GM18873 (cell line): ENCODE measurements around the gene VHLL.

ENCODE experiments used
- ATAC-seq: cut with Tn5 transposase; IDR thresholded peaks from one replicate; pipeline ENCODE4 v1.9.1; 2021; ENCODE audit warnings: mild to moderate bottlenecking, moderate library complexity, moderate number of reproducible peaks; ENCODE audit not compliant: unreplicated experiment, low FRiP score

VHLL gene

DNA sequence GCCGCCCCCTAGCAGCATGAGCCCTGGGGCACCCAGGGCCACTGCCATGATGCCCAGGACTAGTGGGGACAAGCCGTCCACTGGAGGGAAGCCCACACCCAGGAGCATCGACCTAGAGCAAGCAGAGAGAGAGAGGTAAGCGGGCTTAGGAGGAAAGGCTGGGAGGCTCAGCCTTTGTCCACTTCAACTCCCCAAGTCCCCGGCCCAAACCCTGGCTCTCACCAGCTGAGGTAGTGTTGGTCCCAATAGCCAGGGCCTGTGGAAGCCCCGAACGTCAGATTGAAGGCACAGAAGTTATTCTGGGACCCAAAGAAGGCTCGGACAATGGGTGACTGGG, 6.0 kb downstream of the VHLL start:
- no peak for ATAC-seq

DNA sequence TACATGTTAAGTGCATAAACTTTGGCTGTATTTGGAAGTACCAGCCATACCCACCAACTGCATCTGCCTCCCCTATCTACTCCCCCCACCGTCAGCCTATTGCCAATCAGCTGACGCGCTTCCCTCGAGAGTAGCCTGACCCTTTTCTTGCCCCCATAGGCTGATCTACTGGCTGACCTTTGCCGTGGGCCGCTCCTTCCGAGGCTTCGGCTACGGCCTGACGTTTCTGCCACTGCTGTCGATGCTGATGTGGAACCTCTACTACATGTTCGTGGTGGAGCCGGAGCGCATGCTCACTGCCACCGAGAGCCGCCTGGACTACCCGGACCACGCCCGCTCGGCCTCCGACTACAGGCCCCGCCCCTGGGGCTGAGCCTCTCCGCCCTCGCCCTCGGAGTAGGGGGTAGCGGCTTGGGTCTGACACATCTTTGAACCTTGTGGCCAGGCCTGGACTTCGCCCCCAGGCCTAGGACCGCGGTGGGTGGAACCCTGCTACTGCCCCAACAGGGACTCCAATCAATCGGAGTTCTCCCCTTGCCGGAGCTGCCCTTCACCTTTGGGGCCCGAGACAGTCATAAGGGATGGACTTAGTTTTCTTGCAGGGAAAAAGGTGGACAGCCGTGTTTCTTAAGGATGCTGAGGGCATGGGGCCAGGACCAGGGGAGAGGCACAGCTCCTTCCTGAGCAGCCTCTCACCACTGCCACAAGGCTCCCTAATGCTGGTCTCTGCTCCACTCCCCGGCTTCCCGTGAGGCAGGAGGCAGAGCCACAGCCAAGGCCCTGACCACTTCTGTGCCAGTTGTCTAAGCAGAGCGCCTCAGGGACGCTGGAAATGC, 7.7 kb downstream of the VHLL start:
- ATAC-seq = no peak

DNA sequence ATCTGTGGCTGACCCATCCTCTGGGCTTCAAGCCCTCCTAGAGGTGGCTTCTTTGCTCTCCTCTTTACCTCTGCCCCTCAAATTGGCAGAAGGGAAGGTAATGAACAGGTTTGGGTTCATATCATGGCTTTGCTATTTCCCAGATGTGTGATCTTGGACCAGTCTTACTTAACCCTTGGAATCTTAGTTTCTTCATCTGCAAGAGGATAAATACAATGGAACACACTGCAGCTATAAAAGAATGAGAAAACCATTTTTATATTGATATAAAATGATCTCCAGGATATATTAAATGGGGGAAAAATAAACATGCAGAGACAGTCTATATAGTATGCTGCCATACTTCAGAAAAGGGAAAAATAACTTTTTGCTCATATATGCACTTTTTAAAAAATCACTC, 9.2 kb downstream of the VHLL start:
- no peak for ATAC-seq

DNA sequence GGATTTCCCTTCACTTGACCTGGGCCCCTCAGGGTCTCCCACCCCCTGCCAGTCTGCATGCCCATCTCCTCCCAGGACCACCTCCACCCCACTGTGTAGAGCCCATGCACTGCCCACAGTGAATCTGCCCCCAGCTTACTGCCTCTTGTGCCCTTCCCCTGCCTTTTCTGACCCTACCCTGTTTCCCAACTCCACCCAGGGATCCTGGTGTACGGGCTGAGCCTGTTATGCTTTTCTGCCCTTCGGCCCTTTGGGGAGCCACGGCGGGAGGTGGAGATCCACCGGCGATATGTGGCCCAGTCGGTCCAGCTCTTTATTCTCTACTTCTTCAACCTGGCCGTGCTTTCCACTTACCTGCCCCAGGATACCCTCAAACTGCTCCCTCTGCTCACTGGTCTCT, 13.0 kb downstream of the VHLL start:
- ATAC-seq = no peak

DNA sequence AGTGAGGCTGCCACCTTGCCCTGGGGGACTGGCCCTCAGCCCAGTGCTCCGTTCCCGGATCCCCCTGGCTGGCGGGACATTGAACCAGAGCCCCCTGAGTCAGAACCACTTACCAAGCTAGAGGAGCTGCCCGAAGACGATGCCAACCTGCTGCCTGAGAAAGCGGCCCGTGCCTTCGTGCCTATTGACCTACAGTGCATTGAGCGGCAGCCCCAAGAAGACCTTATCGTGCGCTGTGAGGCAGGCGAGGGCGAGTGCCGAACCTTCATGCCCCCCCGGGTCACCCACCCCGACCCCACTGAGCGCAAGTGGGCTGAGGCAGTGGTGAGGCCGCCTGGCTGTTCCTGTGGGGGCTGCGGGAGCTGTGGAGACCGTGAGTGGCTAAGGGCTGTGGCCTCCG, 13.7 kb downstream of the VHLL start:
- ATAC-seq = no peak

DNA sequence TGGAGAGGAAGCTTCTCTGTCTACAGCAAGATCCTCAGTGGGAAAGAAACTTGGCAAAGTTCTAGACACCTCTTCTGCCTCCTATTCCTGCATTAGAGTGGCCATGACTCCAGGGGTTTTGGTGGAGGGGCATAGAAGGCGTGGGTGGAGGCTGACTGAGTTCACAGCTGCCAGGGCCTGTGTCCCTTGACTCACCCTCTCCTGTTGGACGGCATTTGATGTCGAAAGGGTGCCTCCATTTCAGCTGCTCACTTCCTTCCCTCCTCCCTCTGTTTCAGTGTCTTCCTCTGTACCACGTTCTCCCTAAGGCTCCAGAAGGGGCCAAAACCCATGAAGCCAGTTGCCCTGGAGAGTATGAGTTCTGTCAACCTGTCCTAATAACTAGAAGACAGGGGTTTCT, 14.3 kb downstream of the VHLL start:
- no peak for ATAC-seq

DNA sequence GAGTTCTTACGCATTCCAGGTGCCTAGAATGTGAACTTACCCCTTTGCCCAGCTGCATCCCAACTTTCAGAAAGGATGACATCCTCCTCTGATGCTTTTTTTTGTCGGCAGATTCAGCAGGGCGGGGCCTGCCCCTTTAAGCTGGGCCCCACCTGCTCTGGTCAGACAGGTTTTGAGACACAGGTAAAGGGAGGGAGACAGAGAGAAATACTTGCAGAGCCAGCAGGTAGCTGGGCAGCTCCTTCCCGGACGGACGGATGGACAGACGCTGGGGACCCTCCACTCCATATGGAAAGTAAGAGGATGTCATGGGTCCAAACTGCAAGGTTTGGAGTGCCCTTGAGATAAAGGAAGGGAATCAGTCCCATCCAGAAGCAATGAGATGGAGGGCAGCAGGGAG, 15.0 kb downstream of the VHLL start, which contains the start of gene TMEM79:
TSS of gene TMEM79 (plus strand) at position 214 of the 400 bp plus-strand sequence. CDS start 902 bp downstream, outside the sequence.
- no peak for ATAC-seq

DNA sequence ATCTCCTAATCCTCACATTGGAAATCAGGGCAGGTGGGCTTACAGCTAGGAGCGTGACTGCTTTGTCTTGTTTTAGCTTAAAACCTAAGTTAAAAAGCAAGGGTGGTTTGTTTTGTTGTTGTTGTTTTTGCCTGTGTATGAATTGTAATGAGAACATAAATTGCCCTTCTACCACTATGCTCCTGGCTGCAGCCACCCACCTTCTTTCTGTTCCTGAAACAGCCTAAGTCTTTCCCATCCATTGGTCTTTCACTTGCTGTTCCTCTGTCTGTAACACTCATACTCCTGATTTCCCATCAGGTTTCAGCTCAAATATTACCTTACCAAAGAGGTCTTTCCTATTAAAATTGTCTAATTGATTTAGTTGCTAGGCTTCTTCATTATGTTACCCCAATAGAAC, 15.6 kb downstream of the VHLL start:
- ATAC-seq = no peak

DNA sequence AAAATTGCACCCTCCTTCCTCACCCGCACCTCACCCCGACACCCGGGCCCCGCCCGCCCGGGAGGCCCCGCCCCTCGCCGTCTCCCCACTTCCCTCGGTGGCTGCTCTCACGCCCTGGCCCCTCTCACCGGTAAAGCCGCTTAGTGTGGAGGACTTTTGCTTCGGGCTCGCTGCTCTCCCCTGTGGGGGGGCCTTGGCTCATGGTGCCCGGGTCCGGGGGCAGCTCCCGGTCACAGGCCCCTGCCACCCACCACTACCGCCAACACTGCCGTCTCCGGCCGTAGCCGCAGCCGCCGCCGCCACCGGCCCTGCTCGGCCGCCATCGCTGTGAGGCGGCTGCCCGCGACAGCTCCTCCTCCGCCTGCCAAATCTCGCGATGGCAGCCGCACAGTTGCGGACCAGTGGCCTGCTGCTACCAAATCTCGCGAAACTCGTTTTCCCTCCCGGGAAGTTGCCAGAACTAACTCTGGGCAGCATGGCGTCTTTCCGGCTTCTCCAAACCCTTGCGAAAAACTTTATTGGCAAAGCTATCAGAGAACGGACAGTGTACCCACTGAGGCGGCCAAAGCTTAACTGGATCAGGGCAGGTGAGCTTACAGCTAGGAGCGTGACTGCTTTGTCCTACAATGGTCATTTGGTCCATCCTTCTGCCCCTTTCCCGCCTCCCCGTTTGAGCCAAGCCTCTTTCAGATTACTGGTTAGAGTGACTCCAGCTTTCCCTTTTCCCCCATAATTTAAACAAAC, 16.5 kb downstream of the VHLL start, which contains the start of gene SMG5:
TSS of gene SMG5 (minus strand) at position 347 of the 744 bp plus-strand sequence. CDS start at position 202, 145 bp downstream.
- peak; percentile 78 for ATAC-seq

DNA sequence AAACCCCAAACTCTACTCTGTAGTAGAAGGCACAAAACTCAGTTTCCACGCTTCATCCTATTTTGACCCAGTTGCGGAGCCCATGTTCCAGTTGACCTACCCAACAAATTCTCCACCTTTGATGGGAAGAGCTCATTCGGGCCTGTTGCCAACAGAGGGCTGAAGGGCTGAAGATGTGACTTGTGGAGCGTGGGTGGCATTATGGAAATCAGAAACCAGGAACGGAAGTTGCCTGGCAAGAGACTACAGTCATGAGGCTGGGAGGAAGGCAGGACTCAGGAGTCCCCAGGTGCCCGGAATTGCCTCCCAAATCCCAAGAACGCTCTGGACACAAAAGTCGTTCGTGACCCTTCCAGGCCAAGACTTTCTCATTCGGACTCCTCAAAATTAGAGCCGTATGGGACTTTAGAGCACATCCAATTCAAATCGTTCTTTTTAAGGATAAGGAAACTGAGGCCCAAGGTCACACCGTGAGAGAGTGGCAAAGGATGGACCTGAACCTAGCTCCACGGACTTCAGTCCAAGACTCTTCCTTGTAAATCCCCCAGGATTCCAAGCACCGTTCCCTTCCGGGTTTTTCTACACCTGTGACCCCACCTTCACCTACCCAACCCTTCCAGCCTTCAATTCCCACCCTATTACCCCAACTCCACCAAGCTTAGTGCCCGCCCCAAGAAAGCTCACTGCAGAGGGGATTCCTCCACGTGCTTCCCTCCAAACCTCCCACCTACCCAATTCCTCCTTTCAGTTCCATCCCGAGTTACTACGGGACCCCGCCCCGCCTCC, 17.2 kb downstream of the VHLL start:
- no peak for ATAC-seq

DNA sequence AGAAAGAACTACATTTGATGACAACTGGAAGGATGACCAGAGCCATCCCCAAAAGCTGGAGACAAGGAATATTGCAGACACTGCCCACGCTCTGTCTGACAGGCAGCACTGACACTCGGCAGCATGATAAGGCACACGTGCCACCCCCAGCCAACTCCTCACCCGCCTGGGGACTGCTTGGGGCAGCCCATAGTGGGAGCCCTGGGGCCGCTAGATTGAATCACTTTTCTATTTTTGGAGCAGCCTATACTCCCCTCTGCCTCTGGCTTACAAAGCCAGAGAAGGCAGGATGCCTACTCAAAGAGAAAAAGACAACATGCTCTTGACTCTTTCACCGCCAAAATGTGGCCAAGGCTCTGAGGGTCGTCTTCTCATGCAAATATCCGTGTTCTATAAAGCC, 17.8 kb downstream of the VHLL start:
- no peak for ATAC-seq

DNA sequence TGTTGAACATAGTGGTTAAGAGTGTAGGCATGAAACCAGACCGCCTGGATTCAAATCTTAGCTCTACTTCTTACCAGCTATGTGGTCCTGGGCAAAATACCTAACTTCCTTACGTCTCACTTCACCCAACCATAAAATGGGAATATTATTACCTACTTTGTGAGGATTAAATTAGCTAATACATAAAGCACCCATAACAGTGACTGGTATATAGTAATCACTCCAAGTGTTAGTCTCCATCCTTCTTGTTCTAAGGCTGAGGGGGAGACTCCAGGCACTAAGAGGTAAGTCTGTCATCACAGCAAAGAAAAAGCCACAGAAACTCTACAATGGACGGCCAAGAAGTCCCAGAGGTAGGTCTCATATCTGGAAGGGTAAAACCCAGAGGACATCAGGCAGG, 19.3 kb downstream of the VHLL start:
- no peak for ATAC-seq

DNA sequence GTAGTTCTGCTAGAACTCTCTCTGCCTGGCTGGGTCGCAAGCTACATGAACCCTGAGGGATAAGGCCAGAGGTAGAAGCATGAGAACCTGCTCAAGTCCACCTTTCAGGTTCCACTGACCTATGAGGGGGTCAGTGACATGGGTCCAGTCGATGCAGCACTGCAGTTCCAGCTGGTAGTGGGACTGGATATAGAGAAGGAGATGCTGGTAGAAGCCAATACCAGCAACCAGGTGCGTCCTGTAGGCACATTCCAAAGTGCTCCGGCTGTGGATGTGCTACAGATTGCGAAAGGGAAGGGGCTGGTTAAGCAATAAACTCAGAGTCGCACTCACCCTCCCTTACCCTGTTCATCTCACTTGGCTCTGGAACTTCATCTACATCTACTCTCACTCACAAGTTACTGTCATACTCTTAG, 22.1 kb downstream of the VHLL start:
- ATAC-seq = no peak

DNA sequence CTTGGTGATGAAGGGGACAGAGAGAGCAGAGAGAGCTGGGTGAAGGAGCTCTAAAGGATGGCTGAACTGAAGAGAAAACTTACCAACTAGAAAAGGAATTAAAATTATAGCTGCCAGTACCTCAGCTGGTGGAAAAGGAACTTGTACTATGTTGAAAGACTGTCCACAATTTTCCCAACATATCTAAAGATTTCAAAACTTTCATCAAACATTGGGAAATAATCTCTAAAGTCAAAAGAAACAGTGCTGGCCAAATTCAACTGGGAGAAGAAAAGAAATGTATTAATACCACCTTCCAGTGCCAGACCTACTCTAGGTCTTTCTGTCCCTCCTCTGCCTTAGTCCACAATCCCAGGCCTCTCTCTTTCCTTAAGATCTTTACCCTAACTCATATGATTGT, 22.6 kb downstream of the VHLL start:
- no peak for ATAC-seq

DNA sequence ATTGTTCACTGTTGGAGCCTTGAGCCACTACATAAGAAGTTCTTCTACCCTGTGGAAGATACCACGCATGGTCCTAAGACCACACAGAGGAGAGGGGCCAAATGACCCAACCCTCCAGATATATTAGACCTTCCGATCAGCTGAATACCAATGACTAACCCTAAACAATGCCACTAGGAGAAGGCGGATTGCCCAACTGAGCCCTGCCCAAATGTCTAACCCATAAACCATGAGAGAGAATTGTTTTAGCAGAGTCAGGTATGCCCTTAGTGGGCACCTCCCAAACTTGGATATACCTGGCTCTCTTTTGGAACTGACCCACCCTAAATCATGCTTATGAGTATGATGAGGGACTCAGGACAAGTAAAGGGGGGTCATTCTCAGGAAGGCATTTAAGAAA, 28.8 kb downstream of the VHLL start:
- no peak for ATAC-seq

DNA sequence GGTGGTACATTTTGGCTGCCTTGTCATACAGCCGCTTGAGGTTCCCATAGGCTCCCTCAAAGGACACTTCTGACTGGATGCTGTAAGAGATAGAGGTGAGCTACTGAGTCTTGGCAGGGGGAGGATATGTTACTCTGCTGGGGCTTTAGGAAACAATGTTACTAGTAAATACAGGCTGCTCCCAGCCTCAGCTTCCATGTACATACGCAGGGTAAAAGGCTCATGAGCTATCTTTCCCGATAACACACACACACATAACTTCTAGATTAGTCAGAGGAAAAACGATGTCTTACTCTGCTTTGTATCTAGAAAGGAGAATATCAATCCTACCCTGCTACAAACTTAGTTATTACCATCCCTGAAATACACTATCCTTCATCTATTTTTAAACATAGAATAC, 30.8 kb downstream of the VHLL start:
- ATAC-seq = no peak

DNA sequence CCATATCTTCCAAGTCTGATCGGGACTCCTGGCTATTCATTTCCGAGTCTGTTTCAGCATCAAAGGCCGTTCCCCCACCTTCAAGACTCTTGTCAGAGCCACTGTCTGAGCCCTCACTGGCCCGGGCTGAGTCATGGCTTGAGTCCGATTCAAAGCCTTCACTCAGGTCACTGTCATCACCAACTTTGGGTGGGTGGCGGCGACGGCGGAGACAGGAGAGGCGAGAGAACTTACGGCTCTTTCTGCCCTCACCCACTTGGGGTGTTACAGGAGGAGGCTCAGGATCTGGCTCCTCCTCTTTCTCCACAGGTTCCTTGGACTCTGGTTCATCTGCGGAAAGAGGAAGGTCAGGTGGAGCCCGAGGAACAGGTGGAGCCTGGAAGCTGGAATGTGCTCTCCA, 33.1 kb downstream of the VHLL start:
- no peak for ATAC-seq

DNA sequence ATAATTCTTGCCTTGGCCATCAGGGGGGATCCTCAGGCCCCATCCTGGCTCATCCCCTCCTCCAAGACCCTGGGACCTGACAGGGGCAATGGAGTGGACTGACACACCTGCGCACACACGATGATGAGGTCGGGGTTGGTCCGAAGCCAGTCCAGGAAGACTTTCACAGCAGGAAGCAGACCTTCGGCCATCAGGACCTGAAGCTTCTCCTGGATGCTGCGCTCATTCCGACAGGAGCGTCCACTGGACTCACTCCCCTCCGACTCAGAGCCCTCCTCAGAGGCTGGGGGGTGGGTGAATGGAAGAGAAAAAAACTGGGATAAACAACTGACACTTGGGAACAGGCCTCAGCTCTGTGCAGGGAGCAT, 35.8 kb downstream of the VHLL start:
- ATAC-seq = no peak

DNA sequence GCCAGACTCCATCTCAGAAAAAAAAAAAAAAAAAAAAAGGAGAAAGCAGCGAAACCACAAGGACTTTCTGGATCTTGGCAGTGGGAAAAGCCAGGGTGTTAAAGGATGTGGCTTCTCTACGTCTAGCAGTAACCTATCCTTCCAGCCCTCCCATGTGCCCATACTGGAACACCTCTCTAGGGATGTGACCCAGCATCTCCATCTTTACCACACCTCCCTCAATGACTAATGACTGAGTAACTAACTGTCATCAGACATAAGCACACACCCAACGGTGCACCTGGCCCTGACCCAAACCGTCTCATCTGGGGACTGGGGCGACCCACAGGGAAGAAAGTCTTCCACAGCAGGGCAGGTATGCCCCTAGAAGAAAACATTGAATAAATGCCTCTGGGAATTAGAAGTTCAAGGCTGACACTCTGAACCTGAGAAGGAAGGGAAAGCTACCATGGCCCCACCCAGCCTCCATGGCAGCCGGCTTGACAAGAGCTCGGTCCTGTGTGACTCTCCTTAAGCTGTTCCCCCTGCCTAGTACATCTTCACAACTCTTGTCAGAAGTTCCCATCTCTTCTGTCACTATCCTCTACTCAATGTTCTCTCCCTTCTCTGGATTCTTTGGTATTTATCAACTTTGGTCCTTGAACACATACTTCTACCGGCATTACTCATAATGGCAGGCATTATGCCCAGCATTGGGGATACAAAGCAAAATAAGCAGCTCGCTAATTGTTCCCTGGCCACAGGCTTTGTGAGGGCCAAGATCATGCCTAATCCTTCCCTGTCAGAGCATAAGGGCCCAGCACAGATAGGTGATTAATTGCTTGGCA, 36.4 kb downstream of the VHLL start:
- no peak for ATAC-seq

DNA sequence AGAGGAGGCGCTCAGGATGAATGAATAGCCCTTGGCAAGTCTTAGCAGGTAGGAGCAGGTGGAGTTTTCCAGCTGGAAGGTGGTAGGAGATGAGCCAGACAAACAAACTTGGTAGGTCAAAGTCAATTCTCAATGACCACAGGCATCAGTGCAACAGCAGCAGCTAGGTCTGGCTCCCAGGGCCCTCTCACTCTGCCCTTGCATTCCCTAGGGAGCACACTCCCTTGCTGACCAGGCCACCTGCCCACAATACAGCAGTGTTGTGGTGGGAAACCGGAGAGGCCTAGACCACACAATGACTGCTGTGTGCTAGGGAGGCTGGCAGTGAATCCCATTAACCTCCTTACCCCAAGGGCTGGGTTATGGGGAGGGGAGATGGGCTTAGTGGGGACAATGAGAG, 38.2 kb downstream of the VHLL start:
- ATAC-seq = no peak
